PC-3 (cell line): ENCODE results near the gene CD2. TPM values are rescaled to one million over a fixed set of nuclear protein-coding genes. Genes with fewer than 3 reads are reported as not detected.

Experiments
- ATAC-seq: fragments of 200-7000 bp; cut with Tn5 transposase; 2 replicates; pipeline ENCODE4 v1.9.1; 2020; ENCODE audit warnings: mild to moderate bottlenecking, moderate library complexity
- BruUV-seq: library from RNA; stranded (reverse); fragments of 400-500 nt; replicated peaks from 2 replicates; lab custom pipeline; 2021; lab: Mats Ljungman, UMichigan
- CTCF ChIA-PET: fragments of 300-600 bp; sonication (Branson Sonifier 250); formaldehyde crosslinking; loops from one replicate; lab custom pipeline; 2022; ENCODE audit warnings: antibody characterized with exemption; lab: Charles Lee
- POLR2A ChIA-PET: fragments of 300-600 bp; sonication (Branson Sonifier 250); formaldehyde crosslinking; loops from one replicate; lab custom pipeline; 2022; ENCODE audit warnings: antibody characterized with exemption; ENCODE audit not compliant: unreplicated experiment; lab: Charles Lee
- DNase-seq: peaks from one replicate; pipeline ENCODE4 v3.0.0-alpha.2; 2015
- H2AFZ ChIP-seq: fragments of 300-600 bp; sonication (generic); 2 replicates; pipeline ENCODE4 v1.6.0; 2016; ENCODE audit warnings: antibody characterized with exemption, low read length
- H3F3A ChIP-seq: fragments of 300-600 bp; sonication (generic); one replicate; pipeline ENCODE4 v1.6.0; 2017; ENCODE audit warnings: antibody characterized with exemption, low read length, control low read depth, mild to moderate bottlenecking; ENCODE audit not compliant: unreplicated experiment
- H3K27ac ChIP-seq: fragments of 300-600 bp; sonication (generic); 2 replicates; pipeline ENCODE4 v1.5.1; 2016; ENCODE audit warnings: mild to moderate bottlenecking, low read length
- H3K27me3 ChIP-seq: fragments of 300-600 bp; sonication (generic); 2 replicates; pipeline ENCODE4 v1.6.1; 2016; ENCODE audit warnings: low read length, mixed read lengths
- H3K36me3 ChIP-seq: fragments of 300-600 bp; sonication (generic); 2 replicates; pipeline ENCODE4 v1.6.1; 2016; ENCODE audit warnings: low read depth, mixed run types, low read length, mixed read lengths
- H3K4me1 ChIP-seq: fragments of 300-600 bp; sonication (generic); 2 replicates; pipeline ENCODE4 v1.5.1; 2016; ENCODE audit warnings: low read length; ENCODE audit not compliant: insufficient read depth
- H3K4me2 ChIP-seq: fragments of 300-600 bp; sonication (generic); 2 replicates; pipeline ENCODE4 v1.6.0; 2016; ENCODE audit warnings: low read length
- H3K4me3 ChIP-seq: fragments of 300-600 bp; sonication (generic); 2 replicates; pipeline ENCODE4 v1.5.1; 2016; ENCODE audit warnings: mild to moderate bottlenecking, low read length, mixed read lengths
- H3K79me2 ChIP-seq: fragments of 300-600 bp; sonication (generic); 2 replicates; pipeline ENCODE4 v1.6.1; 2017; ENCODE audit warnings: low read length, mixed read lengths
- H3K9ac ChIP-seq: fragments of 300-600 bp; sonication (generic); 2 replicates; pipeline ENCODE4 v1.6.0; 2016; ENCODE audit warnings: mild to moderate bottlenecking, low read length
- H3K9me2 ChIP-seq: fragments of 300-600 bp; sonication (generic); replicated peaks from 2 replicates; pipeline ENCODE4 v1.6.1; 2016; ENCODE audit warnings: mixed run types, low read length, mixed read lengths
- H3K9me3 ChIP-seq: fragments of 300-600 bp; sonication (generic); 2 replicates; pipeline ENCODE4 v1.6.1; 2016; ENCODE audit warnings: low read length, mixed read lengths
- H4K20me1 ChIP-seq: fragments of 300-600 bp; sonication (generic); 2 replicates; pipeline ENCODE4 v1.6.1; 2016; ENCODE audit warnings: low read length, mixed read lengths
- EZH2 ChIP-seq: fragments of 300-600 bp; sonication (generic); IDR thresholded peaks from one replicate; pipeline ENCODE4 v1.6.1; 2017; ENCODE audit warnings: antibody characterized with exemption, mild to moderate bottlenecking, low read length; ENCODE audit not compliant: unreplicated experiment
- EZH2phosphoT487 ChIP-seq: fragments of 300-600 bp; sonication (generic); IDR thresholded peaks from 2 replicates; pipeline ENCODE4 v1.6.1; 2018; ENCODE audit warnings: mild to moderate bottlenecking, antibody characterized with exemption, low read length, borderline replicate concordance
- intact Hi-C: fragments of 100-400 bp; cut with micrococcal nuclease; formaldehyde crosslinking; loops from 2 replicates; pipeline ENCODE4 v1.9.0; 2023
- total RNA-seq: library from RNA; depleted of rRNA; stranded (reverse); fragments of >200 nt; gene quantifications from 2 replicates; pipeline ENCODE4 v1.2.3, GENCODE V29; 2014
- TF ChIP-seq, protein P1 (sequence below): fragments of 300-600 bp; sonication (generic); conservative IDR thresholded peaks from 2 replicates; pipeline ENCODE4 v1.5.1; 2017; ENCODE audit warnings: antibody characterized with exemption, low read depth, mild to moderate bottlenecking, low read length

The CD2 gene
- total RNA-seq, 1 experiment from 2014 or later, result not detected

DNA sequence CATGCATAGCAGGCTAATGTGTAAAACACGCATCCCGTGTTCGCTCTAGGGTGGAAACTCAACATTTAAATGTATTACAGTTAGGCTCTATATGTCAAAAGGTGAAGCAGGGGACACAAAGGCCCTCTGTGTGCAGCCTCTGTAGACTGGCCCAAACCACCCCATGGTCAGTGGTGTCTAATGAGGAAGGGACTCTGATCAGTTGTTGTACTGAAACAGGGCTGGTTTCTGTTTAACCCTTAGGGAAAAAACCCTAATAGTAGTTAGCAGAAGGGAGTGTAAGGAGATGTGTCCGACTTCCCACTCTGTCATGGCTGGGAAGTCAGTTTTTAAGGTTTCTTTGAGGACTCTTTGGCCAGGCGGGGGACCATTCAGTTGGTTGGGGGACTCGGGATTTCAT lies 21.5 kb upstream of the CD2 start:
- intact Hi-C loops, result loop anchor here (10.0 kb wide), 1 partner anchor 158 kb away; the partner anchor contains the start of gene CD58
- CTCF ChIA-PET, result no interaction called here
- BruUV-seq, result no TSS peak

GRCh38 chr1:116733476-116734365 lies 20.5 kb upstream of the CD2 start:
- no TSS peak for BruUV-seq
- H2AFZ ChIP-seq, result no peak overlapping the region
- no peaks in the 10 kb centered on the region for H3K79me2 ChIP-seq
- H3K9me3 ChIP-seq, result no peaks in the 10 kb centered on the region
- no peak overlapping the region for H3K9ac ChIP-seq
- no peak for ATAC-seq
- no peaks in the 10 kb centered on the region for H3F3A ChIP-seq
- no peaks in the 10 kb centered on the region for H3K4me1 ChIP-seq
- H3K4me3 ChIP-seq, result no peak overlapping the region
- no peaks in the 10 kb centered on the region for H3K27me3 ChIP-seq
- no peaks in the 10 kb centered on the region for H3K36me3 ChIP-seq
- no peaks in the 10 kb centered on the region for H4K20me1 ChIP-seq
- H3K27ac ChIP-seq, result no peak overlapping the region
- no peak for DNase-seq
- no peaks in the 10 kb centered on the region for H3K9me2 ChIP-seq
- ChIA-PET POLR2A (no interaction called here), CTCF (no interaction called here)
- no peak overlapping the region for H3K4me2 ChIP-seq
- intact Hi-C loops, result loop anchor here (10.0 kb wide), 1 partner anchor 159 kb away; the partner anchor contains the start of gene CD58
- TF ChIP-seq EZH2 (no peak), EZH2phosphoT487 (no peak)
- TF ChIP-seq, protein P1, sequence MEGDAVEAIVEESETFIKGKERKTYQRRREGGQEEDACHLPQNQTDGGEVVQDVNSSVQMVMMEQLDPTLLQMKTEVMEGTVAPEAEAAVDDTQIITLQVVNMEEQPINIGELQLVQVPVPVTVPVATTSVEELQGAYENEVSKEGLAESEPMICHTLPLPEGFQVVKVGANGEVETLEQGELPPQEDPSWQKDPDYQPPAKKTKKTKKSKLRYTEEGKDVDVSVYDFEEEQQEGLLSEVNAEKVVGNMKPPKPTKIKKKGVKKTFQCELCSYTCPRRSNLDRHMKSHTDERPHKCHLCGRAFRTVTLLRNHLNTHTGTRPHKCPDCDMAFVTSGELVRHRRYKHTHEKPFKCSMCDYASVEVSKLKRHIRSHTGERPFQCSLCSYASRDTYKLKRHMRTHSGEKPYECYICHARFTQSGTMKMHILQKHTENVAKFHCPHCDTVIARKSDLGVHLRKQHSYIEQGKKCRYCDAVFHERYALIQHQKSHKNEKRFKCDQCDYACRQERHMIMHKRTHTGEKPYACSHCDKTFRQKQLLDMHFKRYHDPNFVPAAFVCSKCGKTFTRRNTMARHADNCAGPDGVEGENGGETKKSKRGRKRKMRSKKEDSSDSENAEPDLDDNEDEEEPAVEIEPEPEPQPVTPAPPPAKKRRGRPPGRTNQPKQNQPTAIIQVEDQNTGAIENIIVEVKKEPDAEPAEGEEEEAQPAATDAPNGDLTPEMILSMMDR, result no peak

More for the DNA sequence above, 21.5 kb upstream of the CD2 start:
- H4K20me1 ChIP-seq, result no peaks in the 10 kb centered on the region
- H3F3A ChIP-seq, result no peaks in the 10 kb centered on the region
- H3K27ac ChIP-seq, result no peak overlapping the region
- no peak overlapping the region for H2AFZ ChIP-seq
- H3K4me1 ChIP-seq, result no peaks in the 10 kb centered on the region
- H3K27me3 ChIP-seq, result no peaks in the 10 kb centered on the region
- POLR2A ChIA-PET, result interaction anchor here (0.6 kb wide), 1 partner anchor 95 kb away, joined by 5 read pairs; no protein-coding TSS in a partner anchor
- H3K36me3 ChIP-seq, result no peaks in the 10 kb centered on the region
- H3K9me3 ChIP-seq, result no peaks in the 10 kb centered on the region
- TF ChIP-seq, protein P1, result no peak
- TF ChIP-seq EZH2phosphoT487 (no peak), EZH2 (no peak)
- H3K9me2 ChIP-seq, result no peaks in the 10 kb centered on the region
- H3K79me2 ChIP-seq, result no peaks in the 10 kb centered on the region
- no peak overlapping the region for H3K9ac ChIP-seq
- DNase-seq (no peak), ATAC-seq (no peak)
- no peak overlapping the region for H3K4me3 ChIP-seq
- H3K4me2 ChIP-seq, result no peak overlapping the region

DNA sequence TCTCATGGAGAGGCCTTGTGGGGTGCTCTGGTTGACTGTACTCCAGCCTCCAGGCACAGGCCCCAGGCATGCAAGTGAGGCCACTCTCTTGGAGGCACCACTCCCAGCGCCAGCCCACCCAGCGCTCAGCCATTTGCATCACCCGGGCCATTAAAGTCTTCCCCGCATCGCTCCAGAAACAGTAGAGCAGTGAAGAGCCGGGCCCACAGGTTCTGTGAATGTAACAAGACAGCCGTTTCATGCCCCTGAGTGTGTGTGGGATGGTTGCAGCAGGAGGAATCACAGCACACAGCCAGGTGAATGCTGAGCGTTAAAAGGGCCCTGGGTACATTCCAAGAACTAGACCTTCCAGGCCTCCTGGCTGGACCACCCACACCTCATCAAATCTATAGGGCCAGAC lies 19.0 kb upstream of the CD2 start:
- Histone ChIP-seq H3K9me2 (no peaks in the 10 kb centered on the region), H2AFZ (no peak overlapping the region), H4K20me1 (no peaks in the 10 kb centered on the region), H3K9me3 (no peaks in the 10 kb centered on the region), H3F3A (no peaks in the 10 kb centered on the region), H3K9ac (no peak overlapping the region), H3K4me1 (no peaks in the 10 kb centered on the region), H3K27ac (no peak overlapping the region), H3K4me2 (no peak overlapping the region), H3K36me3 (no peaks in the 10 kb centered on the region), H3K27me3 (no peaks in the 10 kb centered on the region), H3K79me2 (no peaks in the 10 kb centered on the region), H3K4me3 (no peak overlapping the region)
- ATAC-seq, result no peak
- intact Hi-C loops, result loop anchor here (10.0 kb wide), 1 partner anchor 160 kb away; the partner anchor contains the start of gene CD58
- no peak for TF ChIP-seq EZH2phosphoT487
- TF ChIP-seq EZH2, result no peak
- TF ChIP-seq, protein P1, result no peak
- POLR2A ChIA-PET, result no interaction called here
- BruUV-seq, result no TSS peak
- DNase-seq, result no peak
- CTCF ChIA-PET, result no interaction called here
